HepG2 (cell line): ENCODE results near the gene RWDD4. TPM values are rescaled to one million over a fixed set of nuclear protein-coding genes. Genes with fewer than 3 reads are reported as not detected.

ENCODE experiments used
- ARID5B ChIP-seq: IDR thresholded peaks from 2 replicates; pipeline ENCODE4 v1.4.0; 2020; ENCODE audit warnings: mild to moderate bottlenecking, missing genetic modification reagents
- ASH2L ChIP-seq: fragments of 300-600, 200-600 bp; sonication (generic); IDR thresholded peaks from 2 replicates; pipeline ENCODE4 v1.7.0; 2017; ENCODE audit warnings: low read depth, mild to moderate bottlenecking, moderate library complexity, mixed read lengths, low read length; ENCODE audit not compliant: insufficient read length
- ELF3 ChIP-seq: IDR thresholded peaks from 2 replicates; pipeline ENCODE4 v1.6.1; 2016; ENCODE audit warnings: missing genetic modification reagents, missing compliant biosample characterization
- KDM1A ChIP-seq: IDR thresholded peaks from 2 replicates; pipeline ENCODE4 v1.6.1; 2016; ENCODE audit warnings: missing compliant biosample characterization
- MED1 ChIP-seq: sonication (generic); formaldehyde crosslinking; IDR thresholded peaks from 2 replicates; pipeline ENCODE4 v1.4.0; 2020; ENCODE audit warnings: missing genetic modification reagents
- MIER2 ChIP-seq: IDR thresholded peaks from 2 replicates; pipeline ENCODE4 v1.6.1; 2016; ENCODE audit warnings: missing biosample characterization, missing genetic modification reagents
- MTA3 ChIP-seq: sonication (generic); formaldehyde crosslinking; IDR thresholded peaks from 2 replicates; pipeline ENCODE4 v1.4.0; 2020; ENCODE audit warnings: missing genetic modification reagents
- NCOA1 ChIP-seq: sonication (generic); formaldehyde crosslinking; IDR thresholded peaks from 2 replicates; pipeline ENCODE4 v1.9.0; 2021; ENCODE audit warnings: missing genetic modification reagents
- POLR2A ChIP-seq, 2 experiments: IDR thresholded peaks; 2 replicates each; pipeline ENCODE4 v1.6.1; 2011; ENCODE audit warnings: low read depth in 2 of 2, low read length in 2 of 2, mild to moderate bottlenecking in 1 of 2, moderate library complexity in 1 of 2; ENCODE audit not compliant: insufficient read depth in 1 of 2
- REXO4 ChIP-seq: sonication (generic); formaldehyde crosslinking; IDR thresholded peaks from 2 replicates; pipeline ENCODE4 v1.8.0; 2022; ENCODE audit warnings: missing genetic modification reagents, mild to moderate bottlenecking, borderline replicate concordance
- SALL2 ChIP-seq: sonication (generic); formaldehyde crosslinking; IDR thresholded peaks from 2 replicates; pipeline ENCODE4 v1.8.1; 2023; ENCODE audit warnings: mild to moderate bottlenecking, missing genetic modification reagents, inconsistent platforms
- TEAD3 ChIP-seq: optimal IDR thresholded peaks from 2 replicates; pipeline ENCODE3; 2016; ENCODE audit warnings: borderline replicate concordance
- TGIF2 ChIP-seq: IDR thresholded peaks from 2 replicates; pipeline ENCODE4 v1.6.1; 2016; ENCODE audit warnings: control low read depth, missing compliant biosample characterization
- ZBTB7B ChIP-seq: sonication (generic); formaldehyde crosslinking; IDR thresholded peaks from 2 replicates; pipeline ENCODE4 v1.4.0; 2020; ENCODE audit warnings: missing genetic modification reagents
- ZNF432 ChIP-seq: sonication (generic); formaldehyde crosslinking; IDR thresholded peaks from 2 replicates; pipeline ENCODE4 v1.5.0; 2020; ENCODE audit warnings: missing genetic modification reagents, mild to moderate bottlenecking, borderline replicate concordance
- ZNF446 ChIP-seq: sonication (generic); formaldehyde crosslinking; IDR thresholded peaks from 2 replicates; pipeline ENCODE4 v1.5.0; 2020; ENCODE audit warnings: mild to moderate bottlenecking, missing genetic modification reagents
- ZNF543 ChIP-seq: sonication (generic); formaldehyde crosslinking; IDR thresholded peaks from 2 replicates; pipeline ENCODE4 v1.4.0; 2020; ENCODE audit warnings: mild to moderate bottlenecking, missing genetic modification reagents
- ZNF552 ChIP-seq: sonication (generic); formaldehyde crosslinking; IDR thresholded peaks from 2 replicates; pipeline ENCODE4 v1.9.0; 2022; ENCODE audit warnings: missing genetic modification reagents, mild to moderate bottlenecking, borderline replicate concordance
- ZNF607 ChIP-seq: sonication (generic); formaldehyde crosslinking; IDR thresholded peaks from 2 replicates; pipeline ENCODE4 v1.5.1; 2020; ENCODE audit warnings: missing genetic modification reagents, mild to moderate bottlenecking, borderline replicate concordance
- ZNF746 ChIP-seq: sonication (generic); formaldehyde crosslinking; IDR thresholded peaks from 2 replicates; pipeline ENCODE4 v1.8.0; 2022; ENCODE audit warnings: mild to moderate bottlenecking, missing genetic modification reagents
- ZNF772 ChIP-seq: sonication (generic); formaldehyde crosslinking; IDR thresholded peaks from 2 replicates; pipeline ENCODE4 v1.5.0; 2020; ENCODE audit warnings: mild to moderate bottlenecking, missing genetic modification reagents
- polyA plus RNA-seq, 8 experiments: library from polyadenylated mRNA; depleted of rRNA in 3 of 8; stranded (reverse) in 7 of 8; unstranded in 1 of 8; fragments of >200 nt; fragmentation: Illumina TruSeq in 4 of 8; extraction: Trizol in 4 of 8; gene quantifications; 2 replicates each; pipeline versions ENCODE4 v1.2.1 to v1.2.3, GENCODE V29; 2011 to 2016; ENCODE audit warnings: low read depth in 4 of 8, missing spikeins in 1 of 8, mixed read lengths in 1 of 8; ENCODE audit not compliant: insufficient read depth in 1 of 8
- total RNA-seq, 5 experiments: library from RNA; depleted of rRNA; stranded (reverse); fragments of >200 nt; fragmentation: Illumina TruSeq; extraction: Trizol; gene quantifications; 2 replicates each; pipeline ENCODE4 v1.2.3, GENCODE V29; 2016; ENCODE audit warnings: low read depth in 1 of 5
- TF ChIP-seq, protein P1 (sequence below): sonication (generic); formaldehyde crosslinking; IDR thresholded peaks from 2 replicates; pipeline ENCODE4 v1.5.1; 2020; ENCODE audit warnings: mild to moderate bottlenecking, moderate library complexity, missing genetic modification reagents
- TF ChIP-seq, protein P2 (sequence below): sonication (generic); formaldehyde crosslinking; IDR thresholded peaks from 2 replicates; pipeline ENCODE4 v1.8.0; 2022; ENCODE audit warnings: missing genetic modification reagents, mild to moderate bottlenecking, moderate library complexity, borderline replicate concordance

The RWDD4 gene
- total and polyA plus RNA-seq, 2 of the 13 experiments (the other 11 are each of a cell fraction or from before 2014, with no cell fraction given) = 10.2 to 25.4 TPM

DNA sequence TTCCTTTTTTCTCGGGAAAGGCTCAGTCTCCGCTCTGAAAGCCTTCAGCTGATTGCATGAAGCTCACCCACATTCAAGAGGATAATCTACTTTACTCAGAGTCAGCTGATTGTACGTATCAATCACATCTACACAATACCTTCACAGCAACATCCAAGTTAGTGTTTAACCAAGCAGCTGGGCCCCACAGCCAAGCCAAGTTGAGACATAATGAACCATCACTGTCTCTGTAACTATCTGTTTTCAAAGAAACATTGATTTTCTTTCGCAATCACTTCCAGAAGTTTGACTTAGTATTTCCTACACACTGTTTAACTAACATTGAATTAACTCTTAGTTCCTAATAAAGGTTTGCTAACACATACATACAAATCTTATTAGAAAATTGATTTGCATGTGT, 40.3 kb downstream of the RWDD4 start (continued):
- TF ChIP-seq ZNF552 (CRISPR knock-in tag) (no peak), ZNF446 (CRISPR knock-in tag) (no peak), SALL2 (CRISPR knock-in tag) (no peak), MTA3 (no peak), ZNF746 (CRISPR knock-in tag) (0 out of 2 replicates have a peak, but pooled peaks have one; percentile 21), TEAD3 (CRISPR knock-in tag) (peak; percentile 54), MED1 (peak; percentile 67), ARID5B (CRISPR knock-in tag) (peak; percentile 92), ZNF772 (CRISPR knock-in tag) (0 out of 2 replicates have a peak, but pooled peaks have one; percentile 53), MIER2 (CRISPR knock-in tag) (peak; percentile 62; the same call in 1 of the 2 replicates), TGIF2 (CRISPR knock-in tag) (peak; percentile 38; the same call in 1 of the 2 replicates), NCOA1 (0 out of 2 replicates have a peak, but pooled peaks have one; percentile 3), ZBTB7B (CRISPR knock-in tag) (peak; percentile 41; the same call in 1 of the 2 replicates), REXO4 (CRISPR knock-in tag) (no peak), KDM1A (peak; percentile 79), POLR2A (IDR thresholded peaks at IDR 0.05; ENCODE audit: insufficient read depth in 1 of 2, low read depth in 2 of 2, low read length in 2 of 2) (peak in 1 of 2 experiments; percentile 40; a peak in 1 of 4 replicates), ELF3 (CRISPR knock-in tag) (peak; percentile 62), ZNF607 (no peak), ZNF543 (CRISPR knock-in tag) (0 out of 2 replicates have a peak, but pooled peaks have one; percentile 37), ZNF432 (CRISPR knock-in tag) (no peak), ASH2L (peak; percentile 48)
- TF ChIP-seq, protein P1, sequence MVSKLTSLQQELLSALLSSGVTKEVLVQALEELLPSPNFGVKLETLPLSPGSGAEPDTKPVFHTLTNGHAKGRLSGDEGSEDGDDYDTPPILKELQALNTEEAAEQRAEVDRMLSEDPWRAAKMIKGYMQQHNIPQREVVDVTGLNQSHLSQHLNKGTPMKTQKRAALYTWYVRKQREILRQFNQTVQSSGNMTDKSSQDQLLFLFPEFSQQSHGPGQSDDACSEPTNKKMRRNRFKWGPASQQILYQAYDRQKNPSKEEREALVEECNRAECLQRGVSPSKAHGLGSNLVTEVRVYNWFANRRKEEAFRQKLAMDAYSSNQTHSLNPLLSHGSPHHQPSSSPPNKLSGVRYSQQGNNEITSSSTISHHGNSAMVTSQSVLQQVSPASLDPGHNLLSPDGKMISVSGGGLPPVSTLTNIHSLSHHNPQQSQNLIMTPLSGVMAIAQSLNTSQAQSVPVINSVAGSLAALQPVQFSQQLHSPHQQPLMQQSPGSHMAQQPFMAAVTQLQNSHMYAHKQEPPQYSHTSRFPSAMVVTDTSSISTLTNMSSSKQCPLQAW (CRISPR knock-in tag) = peak; percentile 80
- TF ChIP-seq, protein P2, sequence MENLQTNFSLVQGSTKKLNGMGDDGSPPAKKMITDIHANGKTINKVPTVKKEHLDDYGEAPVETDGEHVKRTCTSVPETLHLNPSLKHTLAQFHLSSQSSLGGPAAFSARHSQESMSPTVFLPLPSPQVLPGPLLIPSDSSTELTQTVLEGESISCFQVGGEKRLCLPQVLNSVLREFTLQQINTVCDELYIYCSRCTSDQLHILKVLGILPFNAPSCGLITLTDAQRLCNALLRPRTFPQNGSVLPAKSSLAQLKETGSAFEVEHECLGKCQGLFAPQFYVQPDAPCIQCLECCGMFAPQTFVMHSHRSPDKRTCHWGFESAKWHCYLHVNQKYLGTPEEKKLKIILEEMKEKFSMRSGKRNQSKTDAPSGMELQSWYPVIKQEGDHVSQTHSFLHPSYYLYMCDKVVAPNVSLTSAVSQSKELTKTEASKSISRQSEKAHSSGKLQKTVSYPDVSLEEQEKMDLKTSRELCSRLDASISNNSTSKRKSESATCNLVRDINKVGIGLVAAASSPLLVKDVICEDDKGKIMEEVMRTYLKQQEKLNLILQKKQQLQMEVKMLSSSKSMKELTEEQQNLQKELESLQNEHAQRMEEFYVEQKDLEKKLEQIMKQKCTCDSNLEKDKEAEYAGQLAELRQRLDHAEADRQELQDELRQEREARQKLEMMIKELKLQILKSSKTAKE (CRISPR knock-in tag) = peak; percentile 75; the same call in 1 of the 2 replicates
